Panc1 (cell line): ENCODE results near the gene DALRD3. TPM values are rescaled to one million over a fixed set of nuclear protein-coding genes. Genes with fewer than 3 reads are reported as not detected.

ENCODE experiments used
- ATAC-seq: fragments of 200-7000 bp; cut with Tn5 transposase; 2 replicates; pipeline ENCODE4 v1.9.1; 2020; ENCODE audit warnings: mild to moderate bottlenecking, moderate library complexity
- BruUV-seq: library from RNA; stranded (reverse); fragments of 400-500 nt; replicated peaks from 2 replicates; lab custom pipeline; 2021; lab: Mats Ljungman, UMichigan
- CTCF ChIA-PET: fragments of 300-600 bp; sonication (Branson Sonifier 250); formaldehyde crosslinking; loops from one replicate; lab custom pipeline; 2022; ENCODE audit warnings: antibody characterized with exemption; lab: Charles Lee
- POLR2A ChIA-PET: fragments of 300-600 bp; sonication (Branson Sonifier 250); formaldehyde crosslinking; loops from one replicate; lab custom pipeline; 2022; ENCODE audit warnings: antibody characterized with exemption; lab: Charles Lee
- DNase-seq: peaks from one replicate; pipeline ENCODE4 v3.0.0-alpha.2; 2010; ENCODE audit warnings: low read depth, low spot score
- H3K27ac ChIP-seq: 2 replicates; pipeline ENCODE4 v1.5.1; 2011; ENCODE audit warnings: mild to moderate bottlenecking, low read length, inconsistent platforms
- H3K27me3 ChIP-seq: fragments of 200-500 bp; sonication (Bioruptor generic); 2 replicates; pipeline ENCODE4 v1.6.0; 2014; ENCODE audit warnings: low read length, inconsistent platforms; ENCODE audit not compliant: control insufficient read depth, insufficient read depth
- H3K36me3 ChIP-seq: fragments of 200-500 bp; sonication (Bioruptor generic); 2 replicates; pipeline ENCODE4 v1.5.1; 2014; ENCODE audit warnings: inconsistent platforms, mild to moderate bottlenecking, low read length, moderate library complexity; ENCODE audit not compliant: control insufficient read depth, insufficient read depth
- H3K4me1 ChIP-seq: 2 replicates; pipeline ENCODE4 v1.5.1; 2011; ENCODE audit warnings: inconsistent platforms, mild to moderate bottlenecking, low read length, moderate library complexity; ENCODE audit not compliant: control insufficient read depth, insufficient read depth
- H3K4me3 ChIP-seq, 2 experiments: 2 replicates each; pipeline ENCODE4 v1.5.1; 2011 to 2012; ENCODE audit warnings: low read depth in 2 of 2, low read length in 2 of 2, mild to moderate bottlenecking in 2 of 2, inconsistent platforms in 1 of 2, moderate library complexity in 1 of 2
- H3K9me3 ChIP-seq: fragments of 200-500 bp; sonication (Bioruptor generic); 2 replicates; pipeline ENCODE4 v1.5.1; 2014; ENCODE audit warnings: low read depth, mild to moderate bottlenecking, inconsistent platforms, low read length, moderate library complexity; ENCODE audit not compliant: control insufficient read depth, insufficient read depth
- CTCF ChIP-seq: fragments of 450-650 bp; IDR thresholded peaks from 2 replicates; pipeline ENCODE4 v1.5.1; 2017; ENCODE audit warnings: mild to moderate bottlenecking
- POLR2AphosphoS5 ChIP-seq: IDR thresholded peaks from 2 replicates; pipeline ENCODE4 v1.6.1; 2012; ENCODE audit warnings: mild to moderate bottlenecking, low read depth, low read length, moderate library complexity
- REST ChIP-seq, 2 experiments: IDR thresholded peaks; 2 replicates each; pipeline ENCODE4 v1.6.1; 2011 to 2012; ENCODE audit warnings: low read depth in 2 of 2, control low read depth in 1 of 2, low read length in 1 of 2, mild to moderate bottlenecking in 1 of 2, moderate library complexity in 1 of 2; ENCODE audit not compliant: insufficient read depth in 1 of 2
- SIN3A ChIP-seq: IDR thresholded peaks from 2 replicates; pipeline ENCODE4 v1.6.1; 2012; ENCODE audit warnings: low read depth, mild to moderate bottlenecking, low read length, moderate library complexity, borderline replicate concordance; ENCODE audit not compliant: insufficient read depth
- TCF7L2 ChIP-seq: IDR thresholded peaks from 2 replicates; pipeline ENCODE4 v1.6.1; 2011; ENCODE audit warnings: mild to moderate bottlenecking, low read depth, low read length, inconsistent platforms
- in situ Hi-C: cut with HindIII; loops from 2 replicates; pipeline ENCODE4 v1.10.0; 2016; ENCODE audit warnings: low sequenced_read_pairs, low pct_unique_long_range_greater_than_20kb
- intact Hi-C: fragments of 100-400 bp; cut with micrococcal nuclease; formaldehyde crosslinking; loops from one replicate; pipeline ENCODE4 v1.10.0; 2022; ENCODE audit not compliant: unreplicated experiment
- total RNA-seq: library from RNA; stranded (reverse); gene quantifications from one replicate; pipeline ENCODE4 v1.2.1, GENCODE V29; 2021; ENCODE audit not compliant: unreplicated experiment

The DALRD3 gene
- total RNA-seq, 1 experiment from 2014 or later: 22.5 TPM

- Histone ChIP-seq H3K27ac (no peak overlapping the region), H3K9me3 (no peaks in the 10 kb centered on the region), H3K4me1 (no peaks in the 10 kb centered on the region), H3K36me3 (peaks cover 8% of the 10 kb centered on the region), H3K27me3 (no peaks in the 10 kb centered on the region), H3K4me3 (no peak overlapping the region)
- ChIA-PET POLR2A (no interaction called here), CTCF (no interaction called here)
- ATAC-seq (no peak), DNase-seq (no peak)
- BruUV-seq: no TSS peak
- intact Hi-C loops: no loop called here
- in situ Hi-C loops: no loop called here
- TF ChIP-seq POLR2AphosphoS5 (no peak), SIN3A (no peak), REST (IDR thresholded peaks at IDR 0.05; ENCODE audit: insufficient read depth in 1 of 2, low read depth in 2 of 2, low read length in 1 of 2) (no peak), TCF7L2 (no peak), CTCF (no peak)
Measured at GRCh38 chr3:48980295-48980694, 38.1 kb downstream of the DALRD3 start.

GRCh38 chr3:48979451-48979850 is 38.9 kb downstream of the DALRD3 start:
- ChIA-PET POLR2A (no interaction called here), CTCF (no interaction called here)
- ATAC-seq (no peak), DNase-seq (no peak)
- in situ Hi-C loops: no loop called here
- no TSS peak for BruUV-seq
- H3K27ac ChIP-seq: no peak overlapping the region
- no peaks in the 10 kb centered on the region for H3K27me3 ChIP-seq
- intact Hi-C loops: no loop called here
- no peaks in the 10 kb centered on the region for H3K9me3 ChIP-seq
- no peak for TF ChIP-seq CTCF
- no peak for TF ChIP-seq REST (IDR thresholded peaks at IDR 0.05; ENCODE audit: insufficient read depth in 1 of 2, low read depth in 2 of 2, low read length in 1 of 2)
- no peak for TF ChIP-seq SIN3A
- TF ChIP-seq POLR2AphosphoS5: no peak
- no peak for TF ChIP-seq TCF7L2
- no peaks in the 10 kb centered on the region for H3K4me1 ChIP-seq
- peaks cover 8% of the 10 kb centered on the region for H3K36me3 ChIP-seq
- no peak overlapping the region for H3K4me3 ChIP-seq
